Measurements from ENCODE around the gene ZNF624. TPM values are rescaled to one million over a fixed set of nuclear protein-coding genes. Genes with fewer than 3 reads are reported as not detected.

Gene ZNF624
- total and polyA plus RNA-seq, 7 donors, result 0.15 to 2.5 (median 0.86) TPM

- 98 to 99% (median 99%) methylated on average over 5 of the region's 5 CpGs for WGBS, 3 donors
- DNase-seq (no peak), ATAC-seq (no peak)
- Histone ChIP-seq H3K9me3 (peaks cover 87% of the 10 kb centered on the region), H3K4me1 (no peaks in the 10 kb centered on the region), H3K27ac (no peak overlapping the region), H3K27me3 (ENCODE audit: insufficient read depth in 3 of 3, low read length in 2 of 3) (no peaks in the 10 kb centered on the region), H3K4me3 (no peak overlapping the region), H3K36me3 (ENCODE audit: insufficient read depth in 1 of 2, low read depth in 1 of 2) (peaks cover 4 to 13% of the 10 kb centered on the region in 2 donors)
- intact Hi-C loops (cut with DNase I), result no loop called here
- no peak for TF ChIP-seq CTCF (IDR thresholded peaks at IDR 0.05)
Measured at GRCh38 chr17:16622540-16623277, 30.9 kb downstream of the ZNF624 start.

DNA sequence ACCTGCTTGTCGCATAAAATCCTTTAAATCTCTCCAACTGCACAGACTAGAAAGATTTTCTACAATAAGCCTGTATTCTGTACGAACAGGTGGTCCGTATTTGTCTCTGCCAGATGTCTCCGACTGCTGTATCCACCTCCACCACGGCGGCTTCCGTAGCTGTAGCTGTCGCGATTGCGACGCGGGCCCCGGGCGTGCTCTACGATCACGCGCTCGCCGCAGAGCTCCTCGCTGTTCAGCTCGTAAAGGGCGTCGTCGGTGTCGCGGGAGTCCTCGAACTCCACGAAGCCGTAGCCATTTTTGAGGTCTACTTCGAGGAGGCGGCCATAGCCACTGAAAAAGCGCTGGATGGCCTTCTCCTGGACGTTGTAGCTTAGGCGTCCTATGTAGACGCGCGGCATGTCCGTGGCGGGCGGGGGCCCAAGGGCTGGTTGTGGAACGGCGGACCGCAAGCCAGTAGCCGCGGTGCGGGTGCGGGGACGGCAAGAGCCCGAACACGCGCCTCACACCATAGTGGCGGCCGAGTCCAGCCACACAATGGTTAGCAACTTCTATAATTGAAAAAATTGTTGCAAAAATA is 36.1 kb downstream of the ZNF624 start:
- TF ChIP-seq CTCF (IDR thresholded peaks at IDR 0.05), result no peak
- Histone ChIP-seq H3K27ac (no peak overlapping the region), H3K9me3 (peaks cover 70% of the 10 kb centered on the region), H3K4me3 (no peak overlapping the region), H3K36me3 (ENCODE audit: insufficient read depth in 1 of 2, low read depth in 1 of 2) (peaks cover 0 to under 1% of the 10 kb centered on the region in 2 donors), H3K4me1 (no peaks in the 10 kb centered on the region), H3K27me3 (ENCODE audit: insufficient read depth in 3 of 3, low read length in 2 of 3) (no peaks in the 10 kb centered on the region)
- no peak for ATAC-seq
- intact Hi-C loops (cut with DNase I), result no loop called here
- DNase-seq, result no peak
- 93 to 95% (median 95%) methylated on average over 53 of the region's 53 CpGs for WGBS, 3 donors

- ATAC-seq (no peak), DNase-seq (no peak)
- no peaks in the 10 kb centered on the region for H3K9me3 ChIP-seq
- 49 to 59% (median 54%) methylated on average over 5 of the region's 5 CpGs for WGBS, 3 donors
- H3K4me1 ChIP-seq, result no peaks in the 10 kb centered on the region
- no peak overlapping the region for H3K4me3 ChIP-seq
- H3K36me3 ChIP-seq (ENCODE audit: insufficient read depth in 1 of 2, low read depth in 1 of 2), result no peaks in the 10 kb centered on the region
- no peaks in the 10 kb centered on the region for H3K27me3 ChIP-seq (ENCODE audit: insufficient read depth in 3 of 3, low read length in 2 of 3)
- intact Hi-C loops (cut with DNase I), result no loop called here
- TF ChIP-seq CTCF (IDR thresholded peaks at IDR 0.05), result no peak
- H3K27ac ChIP-seq, result no peak overlapping the region
Measured at GRCh38 chr17:16599537-16599936, 54.1 kb downstream of the ZNF624 start.

- ATAC-seq (no peak), DNase-seq (no peak)
- intact Hi-C loops (cut with DNase I), result no loop called here
- H3K27me3 ChIP-seq (ENCODE audit: insufficient read depth in 3 of 3, low read length in 2 of 3), result peaks cover 0 to 11% (median 2%) of the 10 kb centered on the region in 3 donors
- no peaks in the 10 kb centered on the region for H3K4me1 ChIP-seq
- 47 to 59% (median 53%) methylated on average over 2 of the region's 2 CpGs for WGBS, 3 donors
- no peak for TF ChIP-seq CTCF (IDR thresholded peaks at IDR 0.05)
- H3K36me3 ChIP-seq (ENCODE audit: insufficient read depth in 1 of 2, low read depth in 1 of 2), result no peaks in the 10 kb centered on the region
- no peak overlapping the region for H3K4me3 ChIP-seq
- no peak overlapping the region for H3K27ac ChIP-seq
- H3K9me3 ChIP-seq, result no peaks in the 10 kb centered on the region
Measured at GRCh38 chr17:16593356-16594102, 60.1 kb downstream of the ZNF624 start.
